ENCODE data around the gene PNPT1. TPM values are rescaled to one million over a fixed set of nuclear protein-coding genes. Genes with fewer than 3 reads are reported as not detected.

The PNPT1 gene
- total and polyA plus RNA-seq, 2 of the 8 experiments (the other 6 are each of a cell fraction or from before 2014, with no cell fraction given): 8.3 to 40.2 TPM

DNA sequence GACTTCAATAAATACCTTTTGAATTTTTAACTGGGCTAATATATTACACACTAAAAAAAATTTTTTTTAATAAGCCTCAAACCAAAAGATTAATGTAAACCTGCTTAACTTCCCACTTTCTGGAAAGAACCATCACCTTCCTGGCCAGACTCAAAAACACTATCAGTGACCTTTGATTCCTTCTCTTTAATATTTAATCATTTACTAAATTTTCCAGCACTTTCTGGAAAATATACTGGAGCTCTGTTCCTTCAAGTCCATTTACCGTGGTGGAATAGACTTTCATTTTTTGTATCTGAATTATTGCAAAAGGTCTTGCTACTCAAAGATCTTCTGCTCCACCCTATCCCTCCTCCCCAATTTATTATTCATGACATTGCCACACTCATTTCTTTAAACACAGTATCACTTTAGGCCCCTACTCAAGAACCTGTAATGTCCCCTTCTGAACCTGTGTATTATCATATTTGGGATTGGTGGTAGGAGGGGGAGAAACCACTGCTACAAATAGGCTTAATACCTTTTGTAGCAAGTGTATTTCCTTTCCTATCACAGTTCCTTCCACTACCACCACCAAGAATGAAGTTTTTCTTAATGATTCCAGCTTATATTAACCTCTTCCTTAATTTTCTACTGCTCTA is 83.6 kb downstream of the PNPT1 start:
- Histone ChIP-seq H3K56ac (replicated peaks; ENCODE audit: insufficient read length, low read depth, low read length) (no peak overlapping the region), H3K4me3 (ENCODE audit: extremely low read depth in 1 of 4, insufficient read depth in 2 of 4, low read depth in 3 of 4, low read length in 4 of 4) (no peak overlapping the region), H3K4me2 (ENCODE audit: insufficient read depth in 1 of 2, low read depth in 2 of 2, low read length in 2 of 2) (no peak overlapping the region), H3K27me3 (replicated peaks in 1 of 4; ENCODE audit: control insufficient read depth in 3 of 4, extremely low read depth in 1 of 4, insufficient read depth in 3 of 4, low read length in 3 of 4) (no peaks in the 10 kb centered on the region), H2BK5ac (ENCODE audit: low read depth, low read length) (no peak overlapping the region), H3K18ac (ENCODE audit: extremely low read depth, low read length) (no peak overlapping the region), H2AK5ac (ENCODE audit: low read depth, low read length) (no peak overlapping the region), H4K91ac (replicated peaks; ENCODE audit: insufficient read length, low read length) (no peak overlapping the region), H3K9ac (replicated peaks in 1 of 4; ENCODE audit: extremely low read depth in 1 of 4, low read depth in 3 of 4, low read length in 3 of 4) (no peak overlapping the region), H4K5ac (ENCODE audit: insufficient read length, low read depth, low read length) (no peak overlapping the region), H4K20me1 (replicated peaks in 1 of 2; ENCODE audit: control insufficient read depth in 1 of 2, insufficient read depth in 2 of 2, low read length in 2 of 2) (no peaks in the 10 kb centered on the region), H3K14ac (ENCODE audit: insufficient read length) (no peak overlapping the region), H4K8ac (ENCODE audit: extremely low read depth, insufficient read depth, low read length) (no peak overlapping the region), H2BK15ac (ENCODE audit: low read length) (no peak overlapping the region), H3K4me1 (replicated peaks in 1 of 4; ENCODE audit: control insufficient read depth in 3 of 4, insufficient read depth in 4 of 4, low read length in 3 of 4) (no peaks in the 10 kb centered on the region), H3K27ac (ENCODE audit: low read depth, low read length) (no peak overlapping the region), H3K79me2 (ENCODE audit: control insufficient read depth in 1 of 2, insufficient read depth in 2 of 2, low read length in 2 of 2) (peaks cover 0 to 47% of the 10 kb centered on the region in 2 experiments; a peak in 3 of 4 replicates), H2AFZ (ENCODE audit: low read length) (no peak overlapping the region), H3K4ac (replicated peaks; ENCODE audit: insufficient read length, low read depth, low read length) (no peak overlapping the region), H2BK20ac (ENCODE audit: low read length) (no peak overlapping the region), H2BK12ac (ENCODE audit: low read depth, low read length) (no peak overlapping the region), H3K9me3 (ENCODE audit: insufficient read depth in 2 of 2, low read depth in 1 of 2, low read length in 1 of 2) (no peaks in the 10 kb centered on the region), H2BK120ac (replicated peaks; ENCODE audit: low read depth, low read length) (no peak overlapping the region), H3K23me2 (ENCODE audit: low read depth, low read length) (no peaks in the 10 kb centered on the region), H3K79me1 (ENCODE audit: low read depth, low read length) (no peaks in the 10 kb centered on the region; the same call in 1 of the 2 replicates), H3K23ac (ENCODE audit: insufficient read length) (no peak overlapping the region), H3K36me3 (ENCODE audit: control insufficient read depth in 2 of 4, insufficient read depth in 4 of 4, low read length in 3 of 4) (peaks cover 2 to 21% (median 7%) of the 10 kb centered on the region in 4 experiments; a peak in 4 of 8 replicates)
- ChIA-PET POLR2A (ENCODE audit: partially characterized antibody) (no interaction called here), CTCF (ENCODE audit: partially characterized antibody) (no interaction called here)
- WGBS, 2 experiments (ENCODE audit: extremely low coverage in 1 of 2, insufficient coverage in 1 of 2, insufficient read length in 1 of 2, insufficient replicate concordance in 2 of 2, low coverage in 1 of 2, low lambda C conversion rate in 2 of 2, missing lambda C conversion rate in 1 of 2): 90% methylated on average over 1 of the region's 1 CpG; no CpG with 5 or more reads in 1 of the 2 experiments
- TF ChIP-seq SP1 (IDR thresholded peaks at IDR 0.05; ENCODE audit: low read depth, low read length): no peak
- TF ChIP-seq CTBP2 (IDR thresholded peaks at IDR 0.05; ENCODE audit: borderline replicate concordance, insufficient read depth, insufficient read length, low read length): no peak
- TF ChIP-seq CHD1 (IDR thresholded peaks at IDR 0.05; ENCODE audit: low read depth, low read length): no peak
- TF ChIP-seq GABPA (IDR thresholded peaks at IDR 0.05; ENCODE audit: borderline replicate concordance, insufficient read depth, low read length): no peak
- DNase-seq (ENCODE audit: low read depth in 1 of 2, low spot score in 2 of 2): no peak
- no peak for FAIRE-seq
